ENCODE measurements around the gene CPOX. TPM values are rescaled to one million over a fixed set of nuclear protein-coding genes. Genes with fewer than 3 reads are reported as not detected.

Gene CPOX
- total RNA-seq, 1 experiment from 2014 or later = 24.7 TPM

DNA sequence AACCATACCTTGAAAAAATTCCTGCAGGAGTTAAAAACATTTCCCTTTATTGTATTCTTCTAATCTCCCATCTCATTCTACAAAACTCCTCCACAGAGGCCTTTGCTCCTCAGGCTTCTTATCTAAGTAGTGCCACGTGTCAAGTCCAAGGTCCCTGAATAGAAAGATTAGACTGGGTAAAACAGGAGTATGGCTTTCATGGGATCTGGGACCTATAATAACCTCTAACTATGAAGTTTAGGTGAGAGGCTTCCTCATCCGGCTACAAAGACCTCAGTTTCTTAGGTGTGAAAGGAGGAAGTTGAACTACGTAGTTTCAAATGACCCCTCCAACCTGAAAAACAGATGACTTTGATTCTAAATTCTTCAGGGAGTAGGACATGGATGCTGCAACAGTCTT, 41.7 kb downstream of the CPOX start:
- Histone ChIP-seq H3K27ac (ENCODE audit: insufficient read length, low read depth, low read length) (no peak overlapping the region), H2AFZ (ENCODE audit: low read length) (no peak overlapping the region), H3K14ac (ENCODE audit: insufficient read depth, low read length) (no peak overlapping the region), H3K4me1 (ENCODE audit: insufficient read depth, low read length) (no peaks in the 10 kb centered on the region), H4K5ac (ENCODE audit: insufficient read length, low read depth, low read length) (no peak overlapping the region), H4K8ac (replicated peaks; ENCODE audit: insufficient read length, low read depth, low read length) (no peak overlapping the region), H2BK15ac (ENCODE audit: low read depth, low read length) (no peak overlapping the region), H2BK5ac (ENCODE audit: insufficient read length, low read length) (no peak overlapping the region), H3K23me2 (ENCODE audit: insufficient read length, low read depth, low read length, poor library complexity, severe bottlenecking) (no peaks in the 10 kb centered on the region), H3K23ac (ENCODE audit: insufficient read length, low read depth, low read length) (no peak overlapping the region), H3K9ac (ENCODE audit: extremely low read depth, insufficient read length, low read length) (no peak overlapping the region), H2BK20ac (ENCODE audit: low read depth, low read length, poor library complexity, severe bottlenecking) (no peak overlapping the region), H2BK120ac (ENCODE audit: low read depth, low read length, poor library complexity, severe bottlenecking) (no peak overlapping the region), H3K4me2 (ENCODE audit: insufficient read depth, insufficient read length, low read length) (no peak overlapping the region), H3K79me2 (ENCODE audit: insufficient read depth, low read length) (no peaks in the 10 kb centered on the region), H3K27me3 (ENCODE audit: insufficient read depth, low read length) (no peaks in the 10 kb centered on the region), H3K9me3 (ENCODE audit: control insufficient read depth, low read depth, low read length) (no peaks in the 10 kb centered on the region), H2BK12ac (ENCODE audit: insufficient read length, low read depth, low read length) (no peak overlapping the region), H3K18ac (ENCODE audit: insufficient read length, low read depth, low read length) (no peak overlapping the region), H3T11ph (ENCODE audit: low read length) (no peak overlapping the region), H4K91ac (ENCODE audit: insufficient read length, low read depth, low read length) (no peak overlapping the region), H3K56ac (ENCODE audit: insufficient read length, low read depth, low read length) (no peak overlapping the region), H3K79me1 (ENCODE audit: insufficient read depth, low read depth, low read length, poor library complexity, severe bottlenecking) (no peaks in the 10 kb centered on the region), H3K4ac (ENCODE audit: low read depth, low read length) (no peak overlapping the region), H2AK5ac (ENCODE audit: insufficient read length, low read length) (no peak overlapping the region), H4K20me1 (ENCODE audit: control insufficient read depth, insufficient read depth, insufficient read length) (no peaks in the 10 kb centered on the region)
- TF ChIP-seq, protein P1, sequence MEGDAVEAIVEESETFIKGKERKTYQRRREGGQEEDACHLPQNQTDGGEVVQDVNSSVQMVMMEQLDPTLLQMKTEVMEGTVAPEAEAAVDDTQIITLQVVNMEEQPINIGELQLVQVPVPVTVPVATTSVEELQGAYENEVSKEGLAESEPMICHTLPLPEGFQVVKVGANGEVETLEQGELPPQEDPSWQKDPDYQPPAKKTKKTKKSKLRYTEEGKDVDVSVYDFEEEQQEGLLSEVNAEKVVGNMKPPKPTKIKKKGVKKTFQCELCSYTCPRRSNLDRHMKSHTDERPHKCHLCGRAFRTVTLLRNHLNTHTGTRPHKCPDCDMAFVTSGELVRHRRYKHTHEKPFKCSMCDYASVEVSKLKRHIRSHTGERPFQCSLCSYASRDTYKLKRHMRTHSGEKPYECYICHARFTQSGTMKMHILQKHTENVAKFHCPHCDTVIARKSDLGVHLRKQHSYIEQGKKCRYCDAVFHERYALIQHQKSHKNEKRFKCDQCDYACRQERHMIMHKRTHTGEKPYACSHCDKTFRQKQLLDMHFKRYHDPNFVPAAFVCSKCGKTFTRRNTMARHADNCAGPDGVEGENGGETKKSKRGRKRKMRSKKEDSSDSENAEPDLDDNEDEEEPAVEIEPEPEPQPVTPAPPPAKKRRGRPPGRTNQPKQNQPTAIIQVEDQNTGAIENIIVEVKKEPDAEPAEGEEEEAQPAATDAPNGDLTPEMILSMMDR (conservative IDR thresholded peaks at IDR 0.05) = no peak
- no peak overlapping the region for H3K27ac Mint-ChIP-seq
- no peaks in the 10 kb centered on the region for H3K27me3 Mint-ChIP-seq (ENCODE audit: low read depth)
- H3K36me3 Mint-ChIP-seq (ENCODE audit: insufficient read depth in 1 of 3, low read depth in 3 of 3) = no peaks in the 10 kb centered on the region
- DNase-seq = no peak
- no peak overlapping the region for H3K4me3 Mint-ChIP-seq
- no peaks in the 10 kb centered on the region for H3K9me3 Mint-ChIP-seq
- H3K4me1 Mint-ChIP-seq = peaks cover 0 to 5% of the 10 kb centered on the region in 2 experiments; a peak in 1 of 4 replicates
- no CpG with 5 or more reads among the region's 3 CpGs for WGBS (ENCODE audit: extremely low coverage, insufficient read length, low lambda C conversion rate)

Data from H9 (cell line).